Memory B cell (primary cell): Measurements from ENCODE around the gene CSE1L.
A peak's percentile ranks its signal among the peaks of the same experiment; 100 is the strongest.
"Not testable (repeated sequence)": the region's sequence is repeated elsewhere in the genome, so short reads cannot be mapped to it uniquely, and the experiment has no call there.

Source experiments
- ATAC-seq: fragments of 150-1000 bp; cut with Tn5 transposase; 2 replicates; pipeline ENCODE4 v1.10.0; 2021; ENCODE audit warnings: low read depth, mild to moderate bottlenecking, moderate library complexity
- DNase-seq, 2 donors: peaks; one replicate each; pipeline ENCODE4 v3.0.0; 2022; ENCODE audit warnings: low spot score in 2 of 2
- H3K27ac Mint-ChIP-seq: one replicate; pipeline ENCODE4 v1.8.0; 2022; ENCODE audit warnings: mild to moderate bottlenecking, moderate library complexity, mixed read lengths
- H3K27me3 Mint-ChIP-seq: one replicate; pipeline ENCODE4 v1.8.0; 2022; ENCODE audit warnings: mixed read lengths
- H3K36me3 Mint-ChIP-seq: one replicate; pipeline ENCODE4 v1.8.0; 2022; ENCODE audit warnings: mild to moderate bottlenecking, mixed read lengths
- H3K4me1 Mint-ChIP-seq: one replicate; pipeline ENCODE4 v1.8.0; 2022; ENCODE audit warnings: mixed read lengths
- H3K4me3 Mint-ChIP-seq: one replicate; pipeline ENCODE4 v1.8.0; 2022; ENCODE audit warnings: mild to moderate bottlenecking, moderate library complexity, mixed read lengths
- H3K9me3 Mint-ChIP-seq: one replicate; pipeline ENCODE4 v1.8.0; 2022; ENCODE audit warnings: mixed read lengths

Gene CSE1L, protein sequence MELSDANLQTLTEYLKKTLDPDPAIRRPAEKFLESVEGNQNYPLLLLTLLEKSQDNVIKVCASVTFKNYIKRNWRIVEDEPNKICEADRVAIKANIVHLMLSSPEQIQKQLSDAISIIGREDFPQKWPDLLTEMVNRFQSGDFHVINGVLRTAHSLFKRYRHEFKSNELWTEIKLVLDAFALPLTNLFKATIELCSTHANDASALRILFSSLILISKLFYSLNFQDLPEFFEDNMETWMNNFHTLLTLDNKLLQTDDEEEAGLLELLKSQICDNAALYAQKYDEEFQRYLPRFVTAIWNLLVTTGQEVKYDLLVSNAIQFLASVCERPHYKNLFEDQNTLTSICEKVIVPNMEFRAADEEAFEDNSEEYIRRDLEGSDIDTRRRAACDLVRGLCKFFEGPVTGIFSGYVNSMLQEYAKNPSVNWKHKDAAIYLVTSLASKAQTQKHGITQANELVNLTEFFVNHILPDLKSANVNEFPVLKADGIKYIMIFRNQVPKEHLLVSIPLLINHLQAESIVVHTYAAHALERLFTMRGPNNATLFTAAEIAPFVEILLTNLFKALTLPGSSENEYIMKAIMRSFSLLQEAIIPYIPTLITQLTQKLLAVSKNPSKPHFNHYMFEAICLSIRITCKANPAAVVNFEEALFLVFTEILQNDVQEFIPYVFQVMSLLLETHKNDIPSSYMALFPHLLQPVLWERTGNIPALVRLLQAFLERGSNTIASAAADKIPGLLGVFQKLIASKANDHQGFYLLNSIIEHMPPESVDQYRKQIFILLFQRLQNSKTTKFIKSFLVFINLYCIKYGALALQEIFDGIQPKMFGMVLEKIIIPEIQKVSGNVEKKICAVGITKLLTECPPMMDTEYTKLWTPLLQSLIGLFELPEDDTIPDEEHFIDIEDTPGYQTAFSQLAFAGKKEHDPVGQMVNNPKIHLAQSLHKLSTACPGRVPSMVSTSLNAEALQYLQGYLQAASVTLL

GRCh38 chr20:49046087-49046900, at the start of gene CSE1L:
Gene CSE1L (plus strand): TSS chr20:49046312. CDS start chr20:49058464, 12,152 bp downstream.
- Mint-ChIP-seq H3K27ac (peak within 1 kb of the TSS; percentile 99), H3K27me3 (no peaks in the 10 kb centered on the region), H3K4me1 (peaks cover 21% of the 10 kb centered on the region), H3K9me3 (no peaks in the 10 kb centered on the region), H3K4me3 (peak within 1 kb of the TSS; percentile 99), H3K36me3 (no peaks in the 10 kb centered on the region)
- peak; percentile 97 for DNase-seq
- peak; percentile 83 for ATAC-seq

GRCh38 chr20:48999890-49000870, 45.9 kb upstream of the CSE1L start:
- no peak for DNase-seq
- H3K9me3 Mint-ChIP-seq = no peaks in the 10 kb centered on the region
- no peaks in the 10 kb centered on the region for H3K4me1 Mint-ChIP-seq
- no peaks in the 10 kb centered on the region for H3K27me3 Mint-ChIP-seq
- peaks cover 25% of the 10 kb centered on the region for H3K36me3 Mint-ChIP-seq
- ATAC-seq = no peak
- no peak overlapping the region for H3K4me3 Mint-ChIP-seq
- no peak overlapping the region for H3K27ac Mint-ChIP-seq

DNA sequence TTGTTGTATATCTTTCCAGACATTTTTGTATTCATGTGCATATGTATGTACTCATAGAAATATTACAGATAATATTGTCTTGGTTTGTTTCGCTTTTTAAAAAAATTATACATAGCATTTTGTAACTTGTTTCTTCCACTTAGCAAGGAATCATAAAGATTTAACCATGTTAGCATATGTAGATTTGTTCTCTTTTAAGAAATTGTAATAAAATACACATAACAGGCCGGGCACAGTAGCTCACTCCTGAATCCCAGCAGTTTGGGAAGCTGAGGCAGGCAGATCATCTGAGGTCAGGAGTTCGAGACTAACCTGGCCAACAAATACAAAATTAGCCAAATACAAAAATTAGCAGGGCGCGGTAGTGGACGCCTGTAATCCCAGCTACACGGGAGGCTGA, 44.4 kb upstream of the CSE1L start:
- no peaks in the 10 kb centered on the region for H3K4me1 Mint-ChIP-seq
- ATAC-seq = no peak
- no peaks in the 10 kb centered on the region for H3K27me3 Mint-ChIP-seq
- peaks cover 26% of the 10 kb centered on the region for H3K36me3 Mint-ChIP-seq
- no peak overlapping the region for H3K4me3 Mint-ChIP-seq
- H3K9me3 Mint-ChIP-seq = no peaks in the 10 kb centered on the region
- DNase-seq = no peak
- no peak overlapping the region for H3K27ac Mint-ChIP-seq

DNA sequence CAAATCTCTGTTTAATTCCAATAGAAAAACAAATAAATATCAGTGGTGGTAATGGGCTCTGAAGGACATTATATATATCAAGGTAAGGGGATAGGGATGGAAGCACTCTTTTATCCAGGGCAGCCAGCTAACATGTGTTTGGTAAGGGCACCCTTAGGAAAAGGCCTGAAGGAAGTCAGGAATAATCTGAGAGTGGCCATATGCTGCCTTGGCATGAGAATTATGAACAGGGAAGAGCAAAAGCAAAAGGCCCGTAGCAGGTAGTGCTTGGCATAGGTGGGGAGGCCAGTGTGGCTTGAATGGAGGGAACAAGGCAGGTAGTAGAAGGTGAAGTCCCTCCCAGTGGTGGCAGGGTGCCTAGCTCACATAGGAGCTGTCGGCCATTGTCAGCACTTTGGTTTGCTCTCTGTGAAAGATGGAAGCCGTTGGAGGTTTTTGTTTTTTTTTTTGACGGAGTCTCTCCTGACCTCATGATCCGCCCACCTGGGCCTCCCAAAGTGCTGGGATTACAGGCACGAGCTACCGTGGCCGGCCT, 39.6 kb upstream of the CSE1L start:
- Mint-ChIP-seq H3K36me3 (peaks cover 26% of the 10 kb centered on the region), H3K27me3 (no peaks in the 10 kb centered on the region), H3K27ac (peak overlapping the region; percentile 65), H3K4me1 (no peaks in the 10 kb centered on the region), H3K4me3 (no peak overlapping the region), H3K9me3 (no peaks in the 10 kb centered on the region)
- ATAC-seq = no peak
- no peak for DNase-seq

DNA sequence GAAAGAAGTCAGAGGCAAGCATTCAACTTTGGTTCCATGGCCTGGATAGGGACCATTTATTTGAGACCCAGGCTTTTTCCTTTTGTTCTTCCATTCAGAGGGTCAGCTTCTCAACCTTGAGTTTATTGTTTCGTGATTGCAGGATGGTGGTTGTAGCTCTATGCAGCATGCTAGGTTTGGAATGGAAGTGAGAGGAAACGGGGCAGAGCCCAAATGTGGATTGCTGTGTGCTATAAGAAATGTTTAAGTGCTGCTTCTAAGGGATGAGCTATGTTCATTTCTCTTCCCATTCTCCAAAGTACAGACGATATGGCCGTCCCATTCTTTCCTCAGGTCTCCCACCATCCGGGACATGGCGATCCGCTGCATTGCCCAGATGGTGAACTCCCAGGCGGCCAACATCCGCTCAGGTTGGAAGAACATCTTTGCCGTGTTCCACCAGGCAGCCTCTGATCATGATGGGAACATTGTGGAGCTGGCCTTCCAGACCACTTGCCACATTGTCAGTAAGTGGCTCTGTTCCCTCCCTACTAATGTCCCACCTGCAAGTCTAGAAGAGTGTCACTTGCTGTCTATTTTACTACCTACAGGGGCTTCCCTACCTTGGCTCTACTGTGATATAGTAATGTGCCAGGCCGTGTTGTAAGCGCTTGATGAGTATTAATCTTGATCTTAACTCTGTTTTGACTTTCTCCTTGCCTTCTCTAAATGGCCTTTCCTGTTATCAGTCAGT, 36.0 kb upstream of the CSE1L start:
- H3K27me3 Mint-ChIP-seq = no peaks in the 10 kb centered on the region
- no peak for ATAC-seq
- peaks cover 36% of the 10 kb centered on the region for H3K36me3 Mint-ChIP-seq
- no peaks in the 10 kb centered on the region for H3K9me3 Mint-ChIP-seq
- H3K27ac Mint-ChIP-seq = no peak overlapping the region
- H3K4me1 Mint-ChIP-seq = no peaks in the 10 kb centered on the region
- no peak overlapping the region for H3K4me3 Mint-ChIP-seq
- DNase-seq = no peak

GRCh38 chr20:49024220-49024619, 21.9 kb upstream of the CSE1L start:
- Mint-ChIP-seq H3K27ac (no peak overlapping the region), H3K27me3 (no peaks in the 10 kb centered on the region), H3K4me1 (no peaks in the 10 kb centered on the region), H3K36me3 (peaks cover 20% of the 10 kb centered on the region), H3K9me3 (no peaks in the 10 kb centered on the region), H3K4me3 (no peak overlapping the region)
- DNase-seq (no peak), ATAC-seq (no peak)

- not testable (repeated sequence) for H3K27me3 Mint-ChIP-seq, H3K4me1 Mint-ChIP-seq, H3K27ac Mint-ChIP-seq, ATAC-seq, H3K4me3 Mint-ChIP-seq, H3K9me3 Mint-ChIP-seq, DNase-seq
- H3K36me3 Mint-ChIP-seq = peaks cover 26% of the 10 kb centered on the region
Measured at GRCh38 chr20:49028177-49028576, 17.9 kb upstream of the CSE1L start.

- H3K4me1 Mint-ChIP-seq = no peaks in the 10 kb centered on the region
- DNase-seq = no peak
- H3K36me3 Mint-ChIP-seq = peaks cover 30% of the 10 kb centered on the region
- H3K9me3 Mint-ChIP-seq = no peaks in the 10 kb centered on the region
- H3K27ac Mint-ChIP-seq = no peak overlapping the region
- no peak for ATAC-seq
- H3K4me3 Mint-ChIP-seq = no peak overlapping the region
- no peaks in the 10 kb centered on the region for H3K27me3 Mint-ChIP-seq
Measured at GRCh38 chr20:49028684-49029083, 17.4 kb upstream of the CSE1L start.

- ATAC-seq = no peak
- H3K9me3 Mint-ChIP-seq = no peaks in the 10 kb centered on the region
- H3K4me3 Mint-ChIP-seq = no peak overlapping the region
- no peak for DNase-seq
- H3K27me3 Mint-ChIP-seq = no peaks in the 10 kb centered on the region
- H3K27ac Mint-ChIP-seq = no peak overlapping the region
- H3K36me3 Mint-ChIP-seq = peaks cover 30% of the 10 kb centered on the region
- H3K4me1 Mint-ChIP-seq = no peaks in the 10 kb centered on the region
Measured at GRCh38 chr20:49029203-49029602, 16.9 kb upstream of the CSE1L start.

DNA sequence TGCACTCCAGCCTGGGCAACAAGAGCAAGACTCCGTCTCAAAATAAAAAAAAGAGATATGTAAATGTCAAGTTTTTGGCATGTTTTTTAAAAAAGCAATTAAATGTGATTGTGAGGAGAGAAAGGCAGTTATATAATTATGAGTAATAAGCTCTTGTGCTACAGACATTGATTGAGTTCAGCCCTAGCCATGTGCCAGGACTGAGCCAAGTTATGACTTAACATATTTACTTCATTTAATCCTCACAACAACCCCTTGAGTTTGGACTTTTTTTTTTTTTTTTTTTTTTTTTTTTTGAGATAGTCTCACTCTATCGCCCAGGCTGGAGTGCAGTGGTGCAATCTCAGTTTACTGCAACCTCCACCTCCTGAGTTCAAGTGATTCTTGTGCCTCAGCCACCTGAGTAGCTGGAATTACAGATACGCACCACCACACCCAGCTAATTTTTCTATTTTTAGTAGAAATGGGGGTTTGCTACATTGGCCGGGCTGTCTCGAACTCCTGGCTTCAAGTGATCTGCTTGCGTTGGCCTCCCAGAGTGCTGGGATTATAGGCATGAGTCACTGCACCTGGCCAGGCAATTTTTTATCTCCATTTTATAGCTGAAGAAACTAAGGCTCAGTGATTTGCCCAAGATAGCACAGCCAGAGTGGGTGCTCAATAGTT, 15.0 kb upstream of the CSE1L start:
- Mint-ChIP-seq H3K27me3 (no peaks in the 10 kb centered on the region), H3K4me1 (no peaks in the 10 kb centered on the region), H3K9me3 (no peaks in the 10 kb centered on the region), H3K36me3 (peaks cover 25% of the 10 kb centered on the region), H3K4me3 (no peak overlapping the region), H3K27ac (no peak overlapping the region)
- no peak for DNase-seq
- no peak for ATAC-seq

- Mint-ChIP-seq H3K4me3 (no peak overlapping the region), H3K36me3 (peaks cover 23% of the 10 kb centered on the region), H3K27ac (no peak overlapping the region), H3K4me1 (no peaks in the 10 kb centered on the region), H3K9me3 (no peaks in the 10 kb centered on the region), H3K27me3 (no peaks in the 10 kb centered on the region)
- DNase-seq (no peak), ATAC-seq (no peak)
Measured at GRCh38 chr20:49032455-49032854, 13.7 kb upstream of the CSE1L start.
